ENCODE measurements around the gene CRCP.
"Not testable (repeated sequence)": the region's sequence is repeated elsewhere in the genome, so short reads cannot be mapped to it uniquely, and the experiment has no call there.

The CRCP gene

GRCh38 chr7:66156035-66156434 lies 41.4 kb downstream of the CRCP start:
- not testable (repeated sequence) for DNase-seq (ENCODE audit: low spot score)

- DNase-seq (ENCODE audit: low spot score): no peak
Measured at GRCh38 chr7:66157060-66157459, 42.4 kb downstream of the CRCP start.

- DNase-seq (ENCODE audit: low spot score): no peak
Measured at GRCh38 chr7:66162622-66163021, 48.0 kb downstream of the CRCP start.

- no peak for DNase-seq (ENCODE audit: low spot score)
Measured at GRCh38 chr7:66163186-66163610, 48.6 kb downstream of the CRCP start.

GRCh38 chr7:66164356-66164755 lies 49.7 kb downstream of the CRCP start:
- no peak for DNase-seq (ENCODE audit: low spot score)

- peak; percentile 21 for DNase-seq (ENCODE audit: low spot score)
Measured at GRCh38 chr7:66167773-66168387, 53.2 kb downstream of the CRCP start.

GRCh38 chr7:66169616-66170015 lies 55.0 kb downstream of the CRCP start:
- DNase-seq (ENCODE audit: low spot score): no peak

- no peak for DNase-seq (ENCODE audit: low spot score)
Measured at GRCh38 chr7:66170309-66171231, 55.9 kb downstream of the CRCP start.

GRCh38 chr7:66172536-66173401 lies 58.1 kb downstream of the CRCP start:
- DNase-seq (ENCODE audit: low spot score): not testable (repeated sequence)

GRCh38 chr7:66173856-66174255 lies 59.2 kb downstream of the CRCP start:
- no peak for DNase-seq (ENCODE audit: low spot score)

- DNase-seq (ENCODE audit: low spot score): not testable (repeated sequence)
Measured at GRCh38 chr7:66175006-66175405, 60.4 kb downstream of the CRCP start.

GRCh38 chr7:66176914-66177313 lies 62.3 kb downstream of the CRCP start:
- DNase-seq (ENCODE audit: low spot score): no peak

GRCh38 chr7:66178258-66178657 lies 63.6 kb downstream of the CRCP start:
- DNase-seq (ENCODE audit: low spot score): no peak

GRCh38 chr7:66181329-66181728 lies 66.7 kb downstream of the CRCP start:
- no peak for DNase-seq (ENCODE audit: low spot score)

- DNase-seq (ENCODE audit: low spot score): no peak
Measured at GRCh38 chr7:66181845-66182244, 67.2 kb downstream of the CRCP start.

- DNase-seq (ENCODE audit: low spot score): no peak
Measured at GRCh38 chr7:66182920-66183319, 68.3 kb downstream of the CRCP start.

GRCh38 chr7:66183700-66184099 lies 69.1 kb downstream of the CRCP start:
- DNase-seq (ENCODE audit: low spot score): peak; percentile 85

GRCh38 chr7:66185680-66186187 lies 71.1 kb downstream of the CRCP start:
- no peak for DNase-seq (ENCODE audit: low spot score)

- DNase-seq (ENCODE audit: low spot score): no peak
Measured at GRCh38 chr7:66186991-66187390, 72.3 kb downstream of the CRCP start.

- DNase-seq (ENCODE audit: low spot score): no peak
Measured at GRCh38 chr7:66187905-66188304, 73.3 kb downstream of the CRCP start.

GRCh38 chr7:66188645-66189044 lies 74.0 kb downstream of the CRCP start:
- DNase-seq (ENCODE audit: low spot score): no peak
